Astrocyte of the spinal cord (primary cell): Measurements from ENCODE around the gene HABP2.

Experiments
- DNase-seq: peaks from one replicate; pipeline ENCODE4 v3.0.0; 2011; ENCODE audit warnings: low read depth, low spot score
- H3K4me3 ChIP-seq: 2 replicates; pipeline ENCODE4 v1.5.1; 2011; ENCODE audit warnings: low read depth, mild to moderate bottlenecking, low read length, moderate library complexity
- in situ Hi-C: cut with HindIII; loops from 2 replicates; pipeline ENCODE4 v1.10.0; 2017; ENCODE audit warnings: low sequenced_read_pairs
- TF ChIP-seq, protein P1 (sequence below): IDR thresholded peaks from 2 replicates; pipeline ENCODE4 v1.5.1; 2012; ENCODE audit warnings: low read depth, mild to moderate bottlenecking, low read length, inconsistent platforms

The HABP2 gene

GRCh38 chr10:113540845-113541548 lies 11.9 kb upstream of the HABP2 start:
- no peak overlapping the region for H3K4me3 ChIP-seq
- in situ Hi-C loops: no loop called here
- DNase-seq: no peak
- TF ChIP-seq, protein P1, sequence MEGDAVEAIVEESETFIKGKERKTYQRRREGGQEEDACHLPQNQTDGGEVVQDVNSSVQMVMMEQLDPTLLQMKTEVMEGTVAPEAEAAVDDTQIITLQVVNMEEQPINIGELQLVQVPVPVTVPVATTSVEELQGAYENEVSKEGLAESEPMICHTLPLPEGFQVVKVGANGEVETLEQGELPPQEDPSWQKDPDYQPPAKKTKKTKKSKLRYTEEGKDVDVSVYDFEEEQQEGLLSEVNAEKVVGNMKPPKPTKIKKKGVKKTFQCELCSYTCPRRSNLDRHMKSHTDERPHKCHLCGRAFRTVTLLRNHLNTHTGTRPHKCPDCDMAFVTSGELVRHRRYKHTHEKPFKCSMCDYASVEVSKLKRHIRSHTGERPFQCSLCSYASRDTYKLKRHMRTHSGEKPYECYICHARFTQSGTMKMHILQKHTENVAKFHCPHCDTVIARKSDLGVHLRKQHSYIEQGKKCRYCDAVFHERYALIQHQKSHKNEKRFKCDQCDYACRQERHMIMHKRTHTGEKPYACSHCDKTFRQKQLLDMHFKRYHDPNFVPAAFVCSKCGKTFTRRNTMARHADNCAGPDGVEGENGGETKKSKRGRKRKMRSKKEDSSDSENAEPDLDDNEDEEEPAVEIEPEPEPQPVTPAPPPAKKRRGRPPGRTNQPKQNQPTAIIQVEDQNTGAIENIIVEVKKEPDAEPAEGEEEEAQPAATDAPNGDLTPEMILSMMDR: no peak

DNA sequence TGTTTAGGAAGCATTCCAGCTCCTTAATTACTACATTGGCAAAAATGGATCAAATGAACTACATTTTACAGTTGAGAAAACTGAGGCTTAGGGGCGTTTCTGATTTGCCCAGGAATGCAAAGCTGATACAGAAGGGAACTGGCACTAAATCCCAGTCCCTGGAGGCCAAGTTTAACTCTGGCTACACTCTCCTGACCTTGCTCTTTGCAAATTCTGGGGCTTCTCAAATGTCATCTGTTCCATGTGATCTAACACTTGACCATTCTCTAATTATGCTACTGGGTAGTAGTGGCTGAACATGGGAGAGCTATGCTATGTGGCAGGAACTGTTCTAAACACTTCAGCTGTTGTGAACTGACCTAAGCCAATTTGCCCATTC lies 11.3 kb upstream of the HABP2 start:
- DNase-seq: no peak
- H3K4me3 ChIP-seq: no peak overlapping the region
- TF ChIP-seq, protein P1: no peak
- in situ Hi-C loops: no loop called here

DNA sequence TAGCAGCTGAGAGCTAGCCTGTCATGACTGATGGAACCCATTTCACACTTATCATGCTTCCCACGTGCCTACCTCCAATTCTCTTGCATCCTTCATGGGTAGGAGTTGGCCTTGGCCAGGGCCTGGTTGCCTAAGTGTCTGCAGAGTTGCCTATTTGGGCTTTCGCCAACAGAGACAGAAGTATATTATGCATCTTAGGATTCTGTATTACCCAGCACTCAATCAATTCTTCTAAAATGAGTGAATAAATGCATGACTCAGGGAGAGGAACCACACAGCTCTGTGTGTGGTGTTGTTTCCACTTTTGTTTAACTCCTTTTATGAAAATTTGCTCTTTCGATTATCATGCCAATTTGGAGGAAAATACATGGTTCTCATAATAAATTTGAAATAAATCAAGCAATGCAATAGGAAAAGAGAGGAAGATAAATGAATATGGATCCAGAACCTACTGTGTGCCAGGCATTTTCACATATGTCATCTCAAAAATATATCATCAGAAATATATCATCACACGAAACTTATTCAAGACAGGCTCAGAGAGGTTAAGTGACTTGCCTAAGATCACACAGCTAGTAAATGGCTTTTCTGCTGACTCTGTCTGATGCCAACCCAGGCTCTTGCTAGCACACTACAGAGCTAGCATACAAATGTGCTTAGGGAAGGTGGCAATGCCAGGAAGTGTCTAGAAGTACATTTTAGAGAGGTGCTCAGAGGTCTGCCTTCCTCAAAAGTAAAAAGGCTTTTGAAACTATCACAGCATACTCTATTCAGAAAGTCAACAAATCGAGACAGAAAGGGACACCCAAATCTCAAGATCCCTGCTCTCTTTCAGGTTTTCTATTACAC lies 9.5 kb upstream of the HABP2 start:
- TF ChIP-seq, protein P1: no peak
- in situ Hi-C loops: no loop called here

DNA sequence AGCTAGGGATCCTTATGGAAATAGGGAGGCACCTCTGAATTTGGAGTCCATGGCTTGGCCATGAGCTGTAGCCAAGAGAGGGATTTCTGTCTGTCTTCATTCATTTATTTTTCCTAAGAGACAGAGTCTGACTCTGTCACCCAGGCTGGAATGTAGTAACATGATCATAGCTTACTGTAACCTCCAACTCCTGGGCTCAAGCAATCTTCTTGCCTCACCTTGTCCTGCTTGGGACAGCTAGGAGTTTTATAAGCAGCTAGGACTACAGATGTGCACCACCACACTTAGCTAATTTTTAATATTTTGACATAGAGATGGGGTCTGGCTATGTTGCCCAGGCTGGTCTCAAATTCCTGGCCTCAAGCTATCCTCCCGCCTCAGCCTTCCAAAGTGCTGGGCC lies 8.5 kb upstream of the HABP2 start:
- in situ Hi-C loops: no loop called here

More for the DNA sequence above, 9.5 kb upstream of the HABP2 start:
- H3K4me3 ChIP-seq: no peak overlapping the region
- DNase-seq: no peak

GRCh38 chr10:113547426-113547825 lies 5.4 kb upstream of the HABP2 start:
- in situ Hi-C loops: no loop called here
- TF ChIP-seq, protein P1: no peak
- no peak overlapping the region for H3K4me3 ChIP-seq
- no peak for DNase-seq

More for the DNA sequence above, 8.5 kb upstream of the HABP2 start:
- DNase-seq: no peak
- no peak overlapping the region for H3K4me3 ChIP-seq
- TF ChIP-seq, protein P1: no peak

GRCh38 chr10:113549856-113550255 lies 3.0 kb upstream of the HABP2 start:
- DNase-seq: no peak
- TF ChIP-seq, protein P1: no peak
- in situ Hi-C loops: no loop called here
- H3K4me3 ChIP-seq: no peak overlapping the region
